SK-N-MC (cell line): ENCODE data around the gene RNF150.

Experiments used
- EZH2 ChIP-seq: fragments of 200-600 bp; sonication (generic); IDR thresholded peaks from one replicate; pipeline ENCODE4 v1.6.1; 2017; ENCODE audit warnings: antibody characterized with exemption
- FOXP2 ChIP-seq: optimal IDR thresholded peaks from 2 replicates; pipeline ENCODE3; 2011; ENCODE audit warnings: mild to moderate bottlenecking, moderate library complexity; ENCODE audit not compliant: insufficient read depth; ENCODE audit errors: extremely low read length, control extremely low read depth
- POLR2AphosphoS5 ChIP-seq: IDR thresholded peaks from 2 replicates; pipeline ENCODE4 v1.6.1; 2012; ENCODE audit warnings: mild to moderate bottlenecking, low read depth, low read length, borderline replicate concordance

DNA sequence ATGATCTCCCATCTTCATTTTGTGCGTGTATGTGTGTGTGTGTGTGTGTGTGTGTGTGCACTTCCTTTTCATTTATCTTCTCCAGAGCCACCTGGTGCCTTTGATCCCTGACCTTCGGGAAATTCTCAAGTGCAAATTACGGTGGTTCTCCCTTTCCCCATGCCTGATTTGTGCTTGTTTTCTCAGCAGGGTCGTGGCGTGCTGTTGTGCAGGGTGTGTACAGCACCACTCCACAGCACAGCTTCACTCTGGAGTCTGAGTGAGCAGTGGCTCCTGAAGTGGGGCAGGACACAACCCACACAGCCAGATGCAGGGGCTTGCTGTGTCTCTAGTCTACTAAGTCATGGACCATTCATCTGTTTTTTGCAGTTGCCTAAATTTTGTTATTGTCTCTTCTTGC, 262.8 kb downstream of the RNF150 start:
- TF ChIP-seq POLR2AphosphoS5 (no peak), EZH2 (no peak), FOXP2 (no peak)
